Stimulated activated CD4-positive, alpha-beta T cell treated with anti-CD3 and anti-CD28 coated beads, TNF-alpha, amount 100 ng/mL, for 1 hour (primary cell): ENCODE results near the gene ABCA1.
"Not testable (repeated sequence)": the region's sequence is repeated elsewhere in the genome, so short reads cannot be mapped to it uniquely, and the experiment has no call there.

Experiments
- DNase-seq, 3 donors: peaks; one replicate each; pipeline ENCODE4 v3.0.0-alpha.2; 2020; ENCODE audit warnings: low read depth in 3 of 3, low spot score in 1 of 3

Gene ABCA1

GRCh38 chr9:104944871-104945270 lies 16.9 kb upstream of the ABCA1 start:
- DNase-seq = no peak

- DNase-seq = no peak
Measured at GRCh38 chr9:104944356-104944755, 16.4 kb upstream of the ABCA1 start.

DNA sequence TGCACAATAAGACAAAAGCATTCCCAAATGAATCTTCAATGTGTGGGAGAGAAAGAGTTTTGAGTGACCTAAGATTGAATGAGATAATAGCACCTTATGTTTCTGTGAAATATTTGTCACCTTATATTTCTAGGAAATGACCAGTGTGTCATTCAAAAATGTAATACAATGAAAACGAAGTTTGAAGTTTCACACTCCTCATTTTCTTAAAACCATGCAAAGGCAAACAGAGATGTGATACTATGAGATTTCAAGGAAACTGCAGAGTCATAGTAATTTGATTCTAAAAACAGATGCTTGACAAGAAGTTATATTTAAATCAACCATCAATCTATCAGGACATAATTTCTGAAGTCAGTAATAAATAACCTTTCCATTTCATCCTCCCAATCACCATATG lies 13.6 kb upstream of the ABCA1 start:
- no peak for DNase-seq

- DNase-seq = no peak
Measured at GRCh38 chr9:104936291-104936690, 8.3 kb upstream of the ABCA1 start.

DNA sequence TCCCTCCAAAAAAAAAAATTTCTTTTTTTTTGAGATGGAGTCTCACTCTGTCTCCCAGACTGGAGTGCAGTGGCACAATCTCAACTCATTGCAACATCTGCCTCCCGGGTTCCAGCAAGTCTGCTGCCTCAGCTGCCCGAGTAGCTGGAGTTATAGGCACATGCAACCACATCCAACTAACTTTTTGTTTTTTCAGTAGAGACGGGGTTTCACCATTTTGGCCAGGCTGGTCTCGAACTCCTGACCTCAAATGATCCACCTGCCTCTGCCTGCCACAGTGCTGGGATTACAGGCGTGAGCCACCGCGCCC lies 7.5 kb upstream of the ABCA1 start:
- not testable (repeated sequence) for DNase-seq

- DNase-seq = no peak
Measured at GRCh38 chr9:104934691-104935500, 6.9 kb upstream of the ABCA1 start.

DNA sequence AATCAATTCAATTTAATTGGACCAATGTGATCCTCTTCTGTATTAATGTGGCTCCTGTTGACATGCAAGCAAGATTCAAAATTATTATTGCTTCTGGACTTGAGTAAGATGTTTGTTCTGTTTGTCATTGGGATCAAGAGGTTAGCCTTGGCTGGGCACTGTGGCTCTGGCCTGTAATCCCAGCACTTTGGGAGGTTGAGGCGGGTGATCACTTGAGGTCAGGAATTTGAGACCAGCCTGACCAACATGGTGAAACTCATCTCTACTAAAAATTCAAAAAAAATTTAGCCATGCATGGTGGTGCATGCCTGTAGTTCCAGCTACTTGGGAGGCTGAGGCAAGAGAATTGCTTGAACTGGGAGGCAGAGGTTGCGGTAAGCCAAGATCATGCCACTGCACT lies 5.1 kb upstream of the ABCA1 start:
- DNase-seq = not testable (repeated sequence)

- DNase-seq = no peak
Measured at GRCh38 chr9:104931256-104931655, 3.3 kb upstream of the ABCA1 start.

GRCh38 chr9:104927216-104927911 lies 591 bp downstream of the ABCA1 start:
- no peak for DNase-seq

- no peak for DNase-seq
Measured at GRCh38 chr9:104923740-104924139, 4.2 kb downstream of the ABCA1 start.

DNA sequence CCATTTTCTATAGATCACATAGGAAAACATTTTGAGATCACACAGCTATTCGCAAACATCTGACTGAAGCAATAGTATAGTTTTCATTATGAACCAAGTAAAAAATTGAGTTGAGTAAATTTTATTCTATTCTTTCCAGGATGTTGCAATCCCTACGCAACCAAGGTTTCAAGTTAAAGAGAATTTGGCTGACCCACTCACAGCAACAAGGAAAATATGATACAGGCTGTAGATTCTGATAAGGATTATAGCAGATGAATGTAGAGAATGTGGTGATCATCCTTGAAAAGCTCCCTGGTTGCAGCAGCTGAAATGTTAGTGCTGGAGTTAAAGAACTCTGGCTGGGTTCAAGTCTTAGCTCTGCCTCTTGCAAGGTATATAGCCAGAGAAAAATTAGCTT lies 4.7 kb downstream of the ABCA1 start:
- DNase-seq = no peak

DNA sequence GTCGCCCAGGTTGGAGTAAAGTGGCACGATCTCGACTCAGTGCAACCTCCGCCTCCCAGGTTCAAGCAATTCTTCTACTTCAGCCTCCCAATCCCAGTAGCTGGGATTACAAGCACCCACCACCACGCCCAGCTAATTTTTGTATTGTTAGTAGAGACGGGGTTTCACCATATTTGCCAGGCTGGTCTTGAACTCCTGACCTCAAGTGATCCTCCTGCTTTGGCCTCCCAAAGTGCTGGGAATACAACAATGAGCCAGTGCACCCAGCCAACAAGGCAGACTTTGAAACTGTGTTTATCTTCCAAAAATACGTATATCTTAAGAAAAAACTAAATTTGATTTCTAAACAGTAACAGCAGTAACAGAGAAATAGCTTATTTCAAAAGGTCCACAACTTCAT lies 5.2 kb downstream of the ABCA1 start:
- DNase-seq = not testable (repeated sequence)

GRCh38 chr9:104921067-104921741 lies 6.8 kb downstream of the ABCA1 start:
- no peak for DNase-seq

- DNase-seq = no peak
Measured at GRCh38 chr9:104915753-104916152, 12.2 kb downstream of the ABCA1 start.

DNA sequence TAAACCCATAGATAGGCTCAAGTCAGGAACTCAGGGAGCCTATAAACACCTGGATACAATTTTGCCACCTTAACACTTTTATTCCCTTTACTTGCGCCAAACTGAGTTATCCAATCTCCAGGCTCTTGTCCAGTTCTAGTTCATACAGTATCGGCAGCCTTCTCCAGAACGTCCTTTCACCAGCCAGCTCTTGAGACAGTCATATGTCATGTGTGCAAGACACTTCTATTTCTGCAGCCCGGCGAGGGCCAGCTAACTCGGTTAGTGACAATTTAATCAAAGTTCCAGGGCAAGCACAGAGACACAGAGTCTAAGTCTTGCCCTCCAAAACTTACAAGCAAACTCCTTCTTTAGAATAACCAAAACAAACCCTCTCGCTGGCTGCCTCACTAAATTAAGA lies 12.9 kb downstream of the ABCA1 start:
- DNase-seq = no peak

GRCh38 chr9:104914466-104914865 lies 13.5 kb downstream of the ABCA1 start:
- DNase-seq = no peak

- no peak for DNase-seq
Measured at GRCh38 chr9:104912606-104913005, 15.3 kb downstream of the ABCA1 start.

DNA sequence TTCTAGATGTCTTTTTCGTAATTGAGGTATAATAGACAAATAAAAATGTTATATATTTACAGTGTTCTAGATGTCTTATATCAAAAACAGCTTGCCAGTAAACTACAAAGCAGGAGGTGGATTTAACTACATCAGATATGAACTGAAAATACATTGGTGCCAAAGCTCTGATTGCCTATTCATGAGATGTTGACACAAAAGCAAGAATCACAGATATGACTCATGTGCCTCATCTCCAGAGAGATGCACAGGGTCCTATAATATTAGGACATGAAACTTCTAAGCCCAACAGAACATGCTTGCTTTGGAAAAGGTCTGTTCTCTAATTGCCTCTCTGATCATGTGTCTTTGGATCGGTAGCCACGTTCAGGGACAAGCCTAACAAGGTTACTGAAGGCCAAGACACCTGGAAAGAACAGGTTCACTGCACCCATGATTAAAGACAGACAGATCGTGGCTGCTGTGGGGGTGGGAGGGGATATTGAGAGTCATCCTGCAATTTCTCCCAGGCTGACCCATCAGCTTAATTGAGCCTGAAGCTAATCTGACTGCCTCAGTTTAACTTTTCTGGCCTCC lies 16.8 kb downstream of the ABCA1 start:
- DNase-seq = no peak

GRCh38 chr9:104907278-104907951 lies 20.5 kb downstream of the ABCA1 start:
- DNase-seq = no peak

DNA sequence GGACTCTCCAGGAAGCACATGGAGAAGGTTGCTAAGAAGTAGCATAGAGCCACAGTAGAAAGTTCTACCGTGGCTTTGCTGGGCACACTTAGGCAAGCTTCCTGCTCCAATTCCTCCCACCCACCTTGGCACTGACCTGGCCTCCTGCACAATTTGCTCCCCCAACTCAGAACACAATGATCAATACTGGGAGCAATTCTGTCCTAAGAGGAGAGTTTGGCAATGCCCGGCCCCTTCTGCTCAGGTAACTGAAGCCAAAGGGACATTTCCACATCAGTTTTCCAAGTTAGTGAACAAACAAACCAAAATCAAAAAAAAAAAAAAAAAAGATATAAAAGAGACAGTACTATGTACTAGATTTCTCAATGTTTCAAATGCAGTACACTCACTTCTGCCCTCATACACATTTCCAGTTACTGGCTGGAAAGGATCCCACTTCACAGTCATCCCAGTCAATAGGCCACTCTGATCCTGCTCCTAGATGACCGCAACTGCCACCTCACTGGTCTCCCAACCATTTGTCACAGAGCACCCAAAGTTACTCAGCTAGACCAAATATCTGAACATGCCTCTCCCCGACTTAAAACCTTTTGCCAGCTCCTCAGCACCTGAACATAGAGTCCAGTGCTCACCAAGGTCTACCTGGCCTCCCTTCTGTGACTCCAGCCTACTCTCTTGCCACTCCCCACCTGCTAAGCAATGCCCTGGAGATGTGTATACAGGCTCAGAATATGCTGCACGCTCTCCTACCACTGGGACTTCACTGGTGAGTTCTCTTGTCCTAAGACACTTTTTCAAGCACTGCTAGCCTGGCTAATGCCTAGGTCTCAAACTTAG lies 21.3 kb downstream of the ABCA1 start:
- no peak for DNase-seq
